MM.1S (cell line): ENCODE data around the gene BCO1.

Source experiments
- CTCF ChIP-seq: fragments of 300-600 bp; sonication (generic); IDR thresholded peaks from 2 replicates; pipeline ENCODE4 v1.5.1; 2016; ENCODE audit warnings: antibody characterized with exemption, low read length, mixed read lengths
- EZH2 ChIP-seq: fragments of 300-600 bp; sonication (generic); optimal IDR thresholded peaks from 2 replicates; pipeline ENCODE3; 2017; ENCODE audit warnings: low read depth, mild to moderate bottlenecking, antibody characterized with exemption, low read length, mixed read lengths
- EZH2phosphoT487 ChIP-seq: fragments of 300-600 bp; sonication (generic); IDR thresholded peaks from 2 replicates; pipeline ENCODE4 v1.6.1; 2018; ENCODE audit warnings: antibody characterized with exemption, low read length

GRCh38 chr16:81321039-81321438, 82.5 kb downstream of the BCO1 start:
- TF ChIP-seq CTCF = no peak
- TF ChIP-seq EZH2phosphoT487 = no peak
- TF ChIP-seq EZH2 = no peak
